Lung microvascular endothelial cell (primary cell): ENCODE measurements around the gene SPATA31E1. TPM values are rescaled to one million over a fixed set of nuclear protein-coding genes. Genes with fewer than 3 reads are reported as not detected.
"Not testable (repeated sequence)": the region's sequence is repeated elsewhere in the genome, so short reads cannot be mapped to it uniquely, and the experiment has no call there.

ENCODE experiments used
- DNase-seq, 2 donors: peaks; one replicate each; pipeline versions ENCODE4 v3.0.0 to v3.0.0-alpha.2; 2010; ENCODE audit warnings: low read depth in 2 of 2
- total RNA-seq: library from RNA; depleted of rRNA; stranded (reverse); fragments of >200 nt; gene quantifications from 2 replicates; pipeline ENCODE4 v1.2.1, GENCODE V29; 2014

SPATA31E1 gene
- not detected in 2 replicates for total RNA-seq

DNA sequence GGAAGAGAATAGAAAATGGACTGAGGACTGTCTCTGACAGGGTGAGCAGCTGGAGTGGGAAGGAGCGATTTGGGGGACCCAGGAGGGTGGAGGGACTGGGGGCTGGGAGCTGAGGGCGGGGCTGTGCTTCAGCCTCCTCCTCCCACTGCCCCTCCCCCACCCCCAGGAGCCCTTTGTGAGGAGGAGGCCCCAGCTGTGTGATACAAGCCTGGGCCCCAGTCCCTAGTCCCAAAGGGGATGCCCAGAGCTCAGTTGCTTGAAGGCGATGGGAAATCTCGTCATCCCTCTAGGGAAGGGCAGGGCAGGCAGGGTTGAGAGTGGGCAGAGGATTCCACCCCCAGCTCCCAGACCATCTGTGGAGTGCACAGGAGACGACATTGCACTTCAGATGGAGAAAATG lies at the start of gene SPATA31E1:
TSS of gene SPATA31E1 (plus strand) at position 251 of the 400 bp plus-strand sequence. CDS start at position 266, 15 bp downstream.
- DNase-seq = no peak

GRCh38 chr9:87834357-87834756 lies 48.3 kb upstream of the SPATA31E1 start:
- DNase-seq = no peak

DNA sequence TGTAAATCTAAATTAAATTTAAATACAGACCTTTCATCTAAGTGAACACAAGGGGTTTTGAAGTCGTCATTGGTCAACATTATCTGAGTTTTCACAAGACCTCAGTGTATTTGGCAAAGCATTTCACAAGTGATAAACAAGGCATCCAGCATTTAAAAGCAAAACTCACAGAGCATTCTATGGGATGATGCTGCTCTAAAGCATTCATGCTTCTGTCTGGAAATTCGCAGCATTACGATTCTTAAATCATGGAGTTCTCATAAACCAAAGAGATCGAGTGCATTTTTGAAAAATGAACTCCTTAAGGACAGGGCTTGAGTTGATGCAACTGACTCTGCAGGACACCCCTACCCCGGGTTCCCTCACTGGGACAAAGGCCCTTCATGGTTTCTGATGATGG lies 46.1 kb upstream of the SPATA31E1 start:
- DNase-seq = no peak

GRCh38 chr9:87836951-87837705 lies 45.5 kb upstream of the SPATA31E1 start:
- peak in 1 of 2 donors; percentile 11 for DNase-seq

DNA sequence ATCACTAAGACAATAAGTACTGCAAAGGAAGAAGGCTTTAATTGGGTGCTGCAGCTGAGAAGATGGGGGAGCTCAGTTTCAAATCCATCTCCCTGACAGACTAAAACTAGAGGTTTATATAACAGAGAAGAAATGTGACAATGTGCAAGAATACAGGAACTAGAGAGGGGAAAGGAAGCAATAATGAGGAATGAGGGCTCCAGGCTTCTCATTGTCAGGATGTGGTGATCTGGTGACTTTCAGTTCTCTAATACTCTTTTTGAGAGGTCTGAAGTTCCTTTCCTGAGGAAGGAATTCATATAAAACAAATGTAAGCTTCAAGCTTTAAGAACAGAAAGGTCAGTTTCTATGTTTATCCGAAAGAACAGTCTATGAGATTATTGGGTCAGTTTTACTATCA lies 42.5 kb upstream of the SPATA31E1 start:
- DNase-seq = no peak

GRCh38 chr9:87842878-87843585 lies 39.6 kb upstream of the SPATA31E1 start:
- no peak for DNase-seq

- DNase-seq = no peak
Measured at GRCh38 chr9:87844506-87844905, 38.2 kb upstream of the SPATA31E1 start.

DNA sequence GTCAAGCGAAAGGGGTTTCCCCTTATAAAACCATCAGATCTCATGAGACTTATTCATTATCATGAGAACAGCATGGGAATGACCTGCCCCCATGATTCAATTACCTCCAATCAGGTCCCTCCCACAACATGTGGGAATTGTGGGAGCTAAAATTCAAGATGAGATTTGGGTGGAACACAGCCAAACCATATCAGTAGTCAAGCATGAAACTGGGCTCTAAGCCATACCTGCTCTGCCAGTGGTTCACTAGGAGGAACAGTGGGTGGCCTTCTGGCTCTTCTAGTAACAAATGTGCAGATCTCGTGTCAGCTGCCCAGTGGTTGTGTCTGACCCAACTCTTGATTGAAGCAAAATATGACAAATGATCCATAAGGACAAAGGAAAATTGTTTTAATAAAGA lies 34.9 kb upstream of the SPATA31E1 start:
- not testable (repeated sequence) for DNase-seq

DNA sequence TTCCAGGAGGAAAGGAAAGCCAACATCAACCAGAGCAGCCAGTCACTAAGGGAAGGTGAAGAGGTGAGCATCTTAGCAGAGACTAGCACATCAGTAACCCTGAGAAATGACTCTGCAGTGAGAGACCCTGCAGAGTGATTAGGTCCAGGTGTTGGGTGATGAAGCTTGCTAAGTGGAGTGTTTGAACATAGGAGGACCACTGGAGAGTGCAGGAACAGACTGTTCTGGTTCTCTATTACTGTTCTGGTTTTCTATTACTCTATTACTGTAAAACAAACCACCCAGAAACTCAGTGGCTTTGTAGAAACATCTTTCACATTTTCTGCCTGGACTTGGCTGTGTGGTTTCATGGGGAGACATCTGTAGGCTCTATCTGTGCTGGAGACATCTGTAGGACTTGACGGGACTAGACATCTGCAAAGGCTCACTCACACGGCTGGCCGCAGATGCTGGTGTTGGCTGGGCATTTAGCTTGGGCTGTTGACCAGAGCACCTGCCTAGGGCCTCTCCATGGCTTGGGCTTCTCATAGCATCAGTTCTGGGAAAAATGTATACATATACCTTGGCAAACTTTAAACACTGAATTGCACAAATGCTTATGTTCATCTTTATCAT lies 33.4 kb upstream of the SPATA31E1 start:
- no peak for DNase-seq

- peak in 1 of 2 donors; percentile 42 for DNase-seq
Measured at GRCh38 chr9:87850391-87850790, 32.3 kb upstream of the SPATA31E1 start.

DNA sequence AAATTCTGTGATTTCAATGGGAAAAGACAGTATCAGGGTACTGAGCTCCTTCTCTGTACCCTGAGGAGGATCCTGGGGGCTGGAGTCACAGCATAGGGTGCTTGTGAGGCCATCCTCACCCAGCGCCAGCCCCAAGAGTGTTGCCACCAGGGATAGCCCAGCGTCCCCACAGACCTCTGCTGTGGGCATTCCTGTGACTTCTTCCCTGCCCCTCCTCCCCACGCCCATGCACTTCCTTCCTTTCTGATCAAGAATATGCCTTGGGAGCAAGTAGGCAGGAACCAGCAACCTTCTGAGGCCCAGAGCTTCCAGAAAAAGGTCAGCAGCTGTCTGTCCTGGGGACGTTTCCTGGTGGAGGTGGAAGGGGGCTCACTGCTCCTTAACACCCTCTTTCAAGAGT lies 31.5 kb upstream of the SPATA31E1 start:
- DNase-seq = not testable (repeated sequence)

DNA sequence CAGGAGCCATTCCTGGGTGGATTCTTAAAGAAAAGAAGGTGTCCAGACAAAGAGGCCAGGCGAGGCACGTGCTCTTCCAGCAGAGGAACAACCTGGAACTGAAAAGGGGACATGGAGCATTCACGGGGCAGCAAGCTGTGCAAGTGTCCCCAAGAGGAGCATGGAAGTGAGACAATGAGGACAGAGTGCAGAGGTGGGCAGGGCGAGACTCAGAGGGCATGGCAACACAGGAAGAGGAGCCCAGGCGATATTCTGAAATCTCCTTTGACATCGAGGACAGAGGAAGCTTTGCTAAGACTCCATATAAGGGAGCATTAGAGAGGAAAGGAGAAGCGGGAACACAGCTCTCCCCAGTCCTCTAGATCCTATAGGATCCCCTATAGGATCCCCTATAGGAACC lies 29.4 kb upstream of the SPATA31E1 start:
- DNase-seq = no peak

DNA sequence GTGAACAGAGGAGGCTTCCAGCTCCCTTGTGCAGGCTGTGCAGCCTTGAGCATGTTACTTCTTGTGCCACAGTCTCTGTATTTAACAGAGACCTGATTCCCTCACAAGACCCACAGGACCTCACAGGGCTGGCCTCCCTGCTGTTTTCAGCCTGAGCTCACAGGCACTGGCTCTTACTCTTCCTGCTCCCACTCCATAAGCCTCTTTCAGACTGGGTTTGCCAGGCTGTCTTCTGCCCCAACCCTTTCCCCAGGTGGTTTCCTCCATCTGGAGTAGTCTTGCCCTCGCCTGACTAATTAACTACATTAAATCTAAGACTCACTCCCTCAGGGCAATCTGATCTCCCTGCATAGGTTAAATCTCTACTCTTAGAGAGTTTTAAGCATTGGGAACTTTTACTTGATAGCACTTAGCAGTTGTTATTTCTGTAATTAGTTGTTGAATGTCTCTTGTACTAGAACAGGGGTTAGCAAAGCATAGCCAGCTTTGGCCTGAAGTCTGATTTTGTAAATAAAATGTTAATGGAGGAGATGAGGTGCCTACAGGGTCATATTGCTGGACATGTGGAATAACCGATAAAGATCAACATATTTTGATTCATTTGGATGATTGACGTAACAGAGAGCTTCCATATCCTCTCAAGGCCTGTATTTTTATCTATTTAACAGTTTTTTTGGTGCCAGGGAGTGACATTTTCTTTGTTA lies 28.6 kb upstream of the SPATA31E1 start:
- no peak for DNase-seq

- DNase-seq = no peak
Measured at GRCh38 chr9:87854580-87854955, 28.1 kb upstream of the SPATA31E1 start.

GRCh38 chr9:87855061-87855460 lies 27.6 kb upstream of the SPATA31E1 start:
- DNase-seq = no peak

- DNase-seq = no peak
Measured at GRCh38 chr9:87857141-87857947, 25.3 kb upstream of the SPATA31E1 start.

DNA sequence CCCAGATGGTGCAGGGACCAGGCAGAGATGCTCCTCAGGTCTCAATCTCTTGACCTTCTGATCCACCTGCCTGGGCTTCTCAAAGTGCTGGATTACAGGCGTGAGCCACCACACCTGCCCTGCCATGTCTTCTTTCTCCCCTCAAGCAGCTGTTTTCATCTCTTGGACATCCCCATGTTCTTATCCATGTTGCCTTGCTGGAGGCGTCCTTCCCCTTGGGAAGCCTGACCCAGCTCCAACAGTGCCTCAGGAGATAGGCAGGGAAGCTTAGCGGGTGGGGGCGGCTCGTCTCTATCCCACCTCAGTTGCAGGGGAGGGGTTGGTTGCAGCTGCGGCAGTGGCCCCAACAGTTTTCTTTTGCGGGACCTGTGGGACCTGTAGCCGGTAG lies 24.7 kb upstream of the SPATA31E1 start:
- no peak for DNase-seq

- DNase-seq = no peak
Measured at GRCh38 chr9:87859137-87859536, 23.5 kb upstream of the SPATA31E1 start.

DNA sequence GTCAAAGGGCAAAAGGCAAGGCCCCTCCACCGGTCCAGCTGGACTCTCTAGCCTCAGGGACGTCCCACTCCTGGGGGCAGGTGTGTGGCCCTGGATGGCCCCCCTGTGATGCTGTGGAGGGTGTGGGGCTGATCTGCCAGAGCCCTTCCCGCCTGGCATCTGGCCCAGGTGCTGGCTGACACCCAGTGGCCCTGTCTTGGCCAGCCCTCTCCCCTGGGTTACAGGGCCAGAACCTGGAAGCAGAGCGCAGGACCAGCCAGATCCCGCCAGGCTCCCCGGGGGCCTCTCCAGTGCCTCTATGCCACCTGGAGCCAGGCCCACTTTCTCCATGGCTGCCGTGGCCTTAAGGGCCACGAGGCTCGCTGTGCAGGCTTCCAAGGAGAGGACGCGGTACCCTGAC lies 22.9 kb upstream of the SPATA31E1 start:
- DNase-seq = no peak

DNA sequence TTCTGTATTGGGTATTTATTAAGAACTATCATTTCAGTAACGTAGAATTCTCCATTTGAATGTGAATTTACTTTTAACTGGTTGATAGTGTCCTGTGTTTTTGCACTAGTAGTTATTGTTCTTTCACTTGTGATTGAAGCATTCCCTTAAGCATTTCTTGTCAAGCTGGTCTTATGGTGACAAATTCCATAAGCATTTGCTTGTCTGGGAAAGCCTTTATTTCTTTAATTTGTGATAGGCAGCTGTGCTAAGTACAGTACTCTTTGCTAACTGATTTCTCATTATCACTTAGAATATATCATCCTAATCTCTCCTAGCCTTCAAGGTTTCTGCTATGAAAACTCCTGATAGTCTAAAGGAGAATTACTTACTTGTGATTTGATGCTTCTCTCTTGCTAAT lies 21.3 kb upstream of the SPATA31E1 start:
- DNase-seq = no peak
